ENCODE measurements around the gene CCDC15. TPM values are rescaled to one million over a fixed set of nuclear protein-coding genes. Genes with fewer than 3 reads are reported as not detected.

The CCDC15 gene
- total RNA-seq, 6 experiments from 2014 or later, result 1.3 to 3.2 (median 2.5) TPM

GRCh38 chr11:125090816-125091215, 136.8 kb downstream of the CCDC15 start:
- Mint-ChIP-seq H3K4me1 (ENCODE audit: low read depth) (peaks cover 21% of the 10 kb centered on the region), H3K4me3 (no peak overlapping the region), H3K36me3 (ENCODE audit: low read depth) (peaks cover 6% of the 10 kb centered on the region; the same call in 1 of the 2 replicates), H3K27ac (peak overlapping the region; percentile 76; the same call in 1 of the 2 replicates), H3K27me3 (ENCODE audit: insufficient read depth) (no peaks in the 10 kb centered on the region; the same call in none of the 2 replicates), H3K9me3 (no peaks in the 10 kb centered on the region)
- no peak for TF ChIP-seq CTCF (IDR thresholded peaks at IDR 0.05)
- no peak for DNase-seq

Other genes starting within 250 kb of the CCDC15 start
- gene NRGN, start 214.3 kb upstream of the CCDC15 start, total RNA-seq (2021; fragmentation: NEBNext Ultra II Directional; extraction: Animal tissue kit (Norgen Biotek cat#: 25700)), result 1 to 10 TPM; 3.8 to 6.5 (median 5.4) TPM
- gene VSIG2, start 201.9 kb upstream of the CCDC15 start, total RNA-seq (2021; fragmentation: NEBNext Ultra II Directional; extraction: Animal tissue kit (Norgen Biotek cat#: 25700)), result under 1 TPM in 1 of 6 experiments, not detected in 5; 0.14 TPM
- under 1 TPM in 3 of 6 experiments, not detected in 3; 0.11 to 0.14 (median 0.12) TPM for gene ESAM, start 191.9 kb upstream of the CCDC15 start, total RNA-seq (2021; fragmentation: NEBNext Ultra II Directional; extraction: Animal tissue kit (Norgen Biotek cat#: 25700))
- 1 to 10 TPM; 4.4 to 7.1 (median 5.8) TPM for gene MSANTD2, start 153.8 kb upstream of the CCDC15 start, total RNA-seq (2021; fragmentation: NEBNext Ultra II Directional; extraction: Animal tissue kit (Norgen Biotek cat#: 25700))
- gene ROBO3, start 88.8 kb upstream of the CCDC15 start, total RNA-seq (2021; fragmentation: NEBNext Ultra II Directional; extraction: Animal tissue kit (Norgen Biotek cat#: 25700)), result 1 to 10 TPM; 1.9 to 3.3 (median 2.6) TPM
- under 1 TPM; 0.46 to 0.63 (median 0.56) TPM for gene ROBO4, start 56.3 kb upstream of the CCDC15 start, total RNA-seq (2021; fragmentation: NEBNext Ultra II Directional; extraction: Animal tissue kit (Norgen Biotek cat#: 25700))
- not detected for gene HEPN1, start 35.0 kb upstream of the CCDC15 start, total RNA-seq (2021; fragmentation: NEBNext Ultra II Directional; extraction: Animal tissue kit (Norgen Biotek cat#: 25700))
- under 1 TPM in 1 of 6 experiments, not detected in 5; 0.31 TPM for gene HEPACAM, start 18.2 kb upstream of the CCDC15 start, total RNA-seq (2021; fragmentation: NEBNext Ultra II Directional; extraction: Animal tissue kit (Norgen Biotek cat#: 25700))
- gene SLC37A2, start 109.1 kb downstream of the CCDC15 start, total RNA-seq (2021; fragmentation: NEBNext Ultra II Directional; extraction: Animal tissue kit (Norgen Biotek cat#: 25700)), result 1 to 10 TPM; 1.7 to 4.5 (median 3.7) TPM
- gene TMEM218, start 157.4 kb downstream of the CCDC15 start, total RNA-seq (2021; fragmentation: NEBNext Ultra II Directional; extraction: Animal tissue kit (Norgen Biotek cat#: 25700)), result 10 to 100 TPM; 14.9 to 24.3 (median 20.7) TPM
- under 1 TPM in 1 of 6 experiments, not detected in 5; 0.10 TPM for gene PKNOX2, start 210.5 kb downstream of the CCDC15 start, total RNA-seq (2021; fragmentation: NEBNext Ultra II Directional; extraction: Animal tissue kit (Norgen Biotek cat#: 25700))

Data from HFFc6 (cell line).